Mucosa of descending colon (tissue), 3 donors: Measurements from ENCODE around the gene MGAT5. TPM values are rescaled to one million over a fixed set of nuclear protein-coding genes. Genes with fewer than 3 reads are reported as not detected.
"Not testable (repeated sequence)": the region's sequence is repeated elsewhere in the genome, so short reads cannot be mapped to it uniquely, and the experiment has no call there.

Source experiments
- ATAC-seq: fragments of 200-7000 bp; cut with Tn5 transposase; one replicate; pipeline ENCODE4 v1.9.1; 2020; ENCODE audit warnings: mild to moderate bottlenecking, moderate library complexity
- DNase-seq, 3 donors: peaks; one replicate each; pipeline ENCODE4 v3.0.0-alpha.2; 2020
- H3K36me3 ChIP-seq: fragments of 200-600 bp; one replicate; pipeline ENCODE4 v1.8.0; 2021; ENCODE audit warnings: low read depth, mild to moderate bottlenecking
- H3K4me1 ChIP-seq: fragments of 200-600 bp; one replicate; pipeline ENCODE4 v1.8.0; 2021; ENCODE audit warnings: low read depth, mild to moderate bottlenecking
- H3K4me3 ChIP-seq: fragments of 200-600 bp; one replicate; pipeline ENCODE4 v1.8.0; 2021; ENCODE audit warnings: mild to moderate bottlenecking
- H3K9me3 ChIP-seq: fragments of 200-600 bp; one replicate; pipeline ENCODE4 v1.8.0; 2021; ENCODE audit warnings: mild to moderate bottlenecking
- intact Hi-C, 2 donors: fragments of 100-400 bp; cut with DNase I in 1 of 2; cut with micrococcal nuclease in 1 of 2; formaldehyde crosslinking; loops; one replicate each; pipeline versions ENCODE4 v1.11.0 to v1.11.1; 2022; cut with DNase I, micrococcal nuclease
- total RNA-seq, 3 donors: library from RNA; stranded (reverse); fragmentation: NEBNext Ultra II Directional in 2 of 3; extraction: Animal tissue kit (Norgen Biotek cat#: 25700) in 2 of 3; gene quantifications; one replicate each; pipeline versions ENCODE4 v1.2.1 to v1.2.4, GENCODE V29; 2021 to 2023
- TF ChIP-seq, protein P1 (sequence below): fragments of 200-600 bp; IDR thresholded peaks from one replicate; pipeline ENCODE4 v1.8.0; 2022; ENCODE audit warnings: antibody characterized with exemption, mild to moderate bottlenecking
- donor health status: DM: no; HTN: no; CAD: no; lungs with moderate emphysema.
- donor health status: DM: no; HTN: no; CAD: no.
- donor health status: DM: no; HTN: yes; CAD: no.

Gene MGAT5
- total RNA-seq, 3 donors from 2014 or later: 56.5 to 75.5 (median 69.7) TPM

GRCh38 chr2:134289225-134289624 lies 35.4 kb downstream of the MGAT5 start:
- ATAC-seq (peak; percentile 46), DNase-seq (no peak)
- H3K4me1 ChIP-seq: peaks cover 6% of the 10 kb centered on the region
- H3K36me3 ChIP-seq: no peaks in the 10 kb centered on the region
- TF ChIP-seq, protein P1, sequence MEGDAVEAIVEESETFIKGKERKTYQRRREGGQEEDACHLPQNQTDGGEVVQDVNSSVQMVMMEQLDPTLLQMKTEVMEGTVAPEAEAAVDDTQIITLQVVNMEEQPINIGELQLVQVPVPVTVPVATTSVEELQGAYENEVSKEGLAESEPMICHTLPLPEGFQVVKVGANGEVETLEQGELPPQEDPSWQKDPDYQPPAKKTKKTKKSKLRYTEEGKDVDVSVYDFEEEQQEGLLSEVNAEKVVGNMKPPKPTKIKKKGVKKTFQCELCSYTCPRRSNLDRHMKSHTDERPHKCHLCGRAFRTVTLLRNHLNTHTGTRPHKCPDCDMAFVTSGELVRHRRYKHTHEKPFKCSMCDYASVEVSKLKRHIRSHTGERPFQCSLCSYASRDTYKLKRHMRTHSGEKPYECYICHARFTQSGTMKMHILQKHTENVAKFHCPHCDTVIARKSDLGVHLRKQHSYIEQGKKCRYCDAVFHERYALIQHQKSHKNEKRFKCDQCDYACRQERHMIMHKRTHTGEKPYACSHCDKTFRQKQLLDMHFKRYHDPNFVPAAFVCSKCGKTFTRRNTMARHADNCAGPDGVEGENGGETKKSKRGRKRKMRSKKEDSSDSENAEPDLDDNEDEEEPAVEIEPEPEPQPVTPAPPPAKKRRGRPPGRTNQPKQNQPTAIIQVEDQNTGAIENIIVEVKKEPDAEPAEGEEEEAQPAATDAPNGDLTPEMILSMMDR: no peak
- H3K9me3 ChIP-seq: no peaks in the 10 kb centered on the region
- no peak overlapping the region for H3K4me3 ChIP-seq
- intact Hi-C loops: no loop called here

GRCh38 chr2:134290358-134290757 lies 36.5 kb downstream of the MGAT5 start:
- H3K4me1 ChIP-seq: peaks cover 6% of the 10 kb centered on the region
- no peaks in the 10 kb centered on the region for H3K9me3 ChIP-seq
- intact Hi-C loops: no loop called here
- peak; percentile 57 for ATAC-seq
- no peaks in the 10 kb centered on the region for H3K36me3 ChIP-seq
- no peak overlapping the region for H3K4me3 ChIP-seq
- TF ChIP-seq, protein P1: no peak
- no peak for DNase-seq

- H3K9me3 ChIP-seq: no peaks in the 10 kb centered on the region
- no peak overlapping the region for H3K4me3 ChIP-seq
- DNase-seq (peak in 1 of 3 donors; percentile 21), ATAC-seq (peak; percentile 72)
- peaks cover 6% of the 10 kb centered on the region for H3K4me1 ChIP-seq
- intact Hi-C loops: no loop called here
- H3K36me3 ChIP-seq: no peaks in the 10 kb centered on the region
- TF ChIP-seq, protein P1: no peak
These were observed 38.6 kb downstream of the MGAT5 start for GRCh38 chr2:134292514-134292913.

- ATAC-seq (no peak), DNase-seq (no peak)
- TF ChIP-seq, protein P1: no peak
- Histone ChIP-seq H3K36me3 (no peaks in the 10 kb centered on the region), H3K9me3 (no peaks in the 10 kb centered on the region), H3K4me1 (no peaks in the 10 kb centered on the region), H3K4me3 (no peak overlapping the region)
- intact Hi-C loops: no loop called here
These were observed 40.1 kb downstream of the MGAT5 start for GRCh38 chr2:134293719-134294537.

GRCh38 chr2:134294598-134294997 lies 40.7 kb downstream of the MGAT5 start:
- H3K9me3 ChIP-seq, intact Hi-C loops, ATAC-seq, DNase-seq, H3K36me3 ChIP-seq, H3K4me1 ChIP-seq, H3K4me3 ChIP-seq: not testable (repeated sequence)

DNA sequence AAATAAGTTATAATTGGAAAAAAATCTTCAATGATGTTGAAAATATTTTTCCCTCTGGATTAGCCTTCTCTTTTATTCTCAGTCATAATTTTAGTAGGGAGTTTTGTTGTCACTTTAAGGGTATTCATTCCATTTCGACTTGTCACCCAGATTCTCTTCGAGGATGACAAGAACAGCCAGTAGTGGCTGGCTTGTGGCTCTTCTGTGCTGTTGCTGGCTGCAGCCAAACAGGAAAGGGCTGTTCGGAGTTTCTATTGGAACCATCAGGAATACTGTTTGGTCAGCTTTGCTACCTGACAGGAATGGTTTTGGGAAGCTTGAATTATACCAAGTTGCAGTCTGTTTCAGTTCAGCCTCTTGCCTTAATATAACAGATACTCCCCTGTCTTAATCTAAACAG lies 41.6 kb downstream of the MGAT5 start:
- Histone ChIP-seq H3K4me3 (no peak overlapping the region), H3K36me3 (no peaks in the 10 kb centered on the region), H3K4me1 (no peaks in the 10 kb centered on the region), H3K9me3 (no peaks in the 10 kb centered on the region)
- TF ChIP-seq, protein P1: no peak
- no peak for DNase-seq
- intact Hi-C loops: no loop called here
- no peak for ATAC-seq
